HG03060 (cell line): ENCODE results near the gene RAB11FIP3.

Experiments
- ATAC-seq: cut with Tn5 transposase; IDR thresholded peaks from one replicate; pipeline ENCODE4 v1.9.1; 2021; ENCODE audit warnings: low read depth, moderate number of reproducible peaks; ENCODE audit not compliant: unreplicated experiment

Gene RAB11FIP3

DNA sequence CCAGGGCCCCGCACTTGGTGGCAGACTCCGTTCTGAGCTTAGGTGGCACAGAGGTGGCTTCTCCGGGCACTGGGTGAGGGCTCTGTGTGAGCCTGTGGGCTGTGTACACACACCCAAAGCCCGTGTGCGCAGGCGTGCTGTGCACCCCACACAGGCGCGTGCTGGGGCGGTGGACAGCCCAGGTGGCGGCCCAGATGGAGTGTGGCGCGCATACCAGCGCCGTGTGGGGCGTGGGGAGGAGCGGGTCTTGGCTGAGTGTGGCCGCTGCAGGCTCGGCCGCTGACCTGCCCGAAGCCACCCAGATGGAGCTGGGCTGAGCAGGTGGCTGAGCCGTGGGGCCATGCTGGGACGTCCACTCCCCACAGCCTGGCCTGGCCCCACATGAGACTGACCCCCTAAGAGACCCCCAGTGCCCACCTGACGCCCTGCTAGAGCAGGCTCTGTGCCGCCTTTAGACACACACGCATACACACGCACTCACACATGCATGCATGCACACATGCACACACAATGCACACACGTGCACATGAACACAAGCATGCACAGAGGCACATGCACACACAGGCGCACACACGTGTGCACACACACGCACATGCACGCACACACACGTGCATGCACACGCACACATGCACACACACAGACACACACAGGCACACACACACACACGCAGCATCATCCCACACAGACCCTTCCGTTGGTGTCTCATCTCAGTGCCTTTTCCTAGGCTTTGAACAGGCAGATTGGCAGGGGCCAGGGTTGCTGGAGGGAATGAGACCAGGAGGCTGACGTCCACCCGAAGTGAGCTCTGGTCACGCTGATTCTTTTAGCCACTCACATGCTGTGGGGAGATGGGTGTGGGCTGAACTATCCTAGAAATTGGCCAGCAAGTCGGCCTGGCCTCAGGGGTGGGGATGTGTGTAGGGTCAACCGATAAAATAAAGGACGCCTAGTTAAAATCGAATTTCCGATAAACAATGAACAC, 136.8 kb downstream of the RAB11FIP3 start:
- no peak for ATAC-seq

DNA sequence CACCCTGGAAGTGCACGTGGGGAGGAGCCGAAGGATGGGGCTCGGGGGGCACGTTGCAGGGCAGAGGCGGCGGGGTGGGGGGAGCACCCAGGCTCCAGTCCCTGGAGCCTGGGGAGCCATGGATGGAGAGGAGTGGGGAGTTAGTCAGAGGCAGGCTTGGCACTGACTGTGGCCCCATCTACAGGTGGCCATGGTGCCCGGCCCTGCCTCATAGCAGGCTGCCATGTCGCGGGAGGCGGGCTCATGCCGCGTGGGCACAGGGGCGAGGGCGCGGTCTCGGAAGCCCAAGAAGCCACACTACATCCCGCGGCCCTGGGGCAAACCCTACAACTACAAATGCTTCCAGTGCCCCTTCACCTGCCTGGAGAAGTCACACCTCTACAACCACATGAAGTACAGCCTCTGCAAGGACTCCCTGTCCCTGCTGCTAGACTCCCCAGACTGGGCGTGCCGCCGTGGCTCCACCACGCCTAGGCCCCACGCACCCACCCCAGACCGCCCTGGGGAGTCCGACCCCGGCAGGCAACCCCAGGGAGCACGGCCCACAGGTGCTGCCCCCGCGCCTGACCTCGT, 137.7 kb downstream of the RAB11FIP3 start:
- no peak for ATAC-seq

DNA sequence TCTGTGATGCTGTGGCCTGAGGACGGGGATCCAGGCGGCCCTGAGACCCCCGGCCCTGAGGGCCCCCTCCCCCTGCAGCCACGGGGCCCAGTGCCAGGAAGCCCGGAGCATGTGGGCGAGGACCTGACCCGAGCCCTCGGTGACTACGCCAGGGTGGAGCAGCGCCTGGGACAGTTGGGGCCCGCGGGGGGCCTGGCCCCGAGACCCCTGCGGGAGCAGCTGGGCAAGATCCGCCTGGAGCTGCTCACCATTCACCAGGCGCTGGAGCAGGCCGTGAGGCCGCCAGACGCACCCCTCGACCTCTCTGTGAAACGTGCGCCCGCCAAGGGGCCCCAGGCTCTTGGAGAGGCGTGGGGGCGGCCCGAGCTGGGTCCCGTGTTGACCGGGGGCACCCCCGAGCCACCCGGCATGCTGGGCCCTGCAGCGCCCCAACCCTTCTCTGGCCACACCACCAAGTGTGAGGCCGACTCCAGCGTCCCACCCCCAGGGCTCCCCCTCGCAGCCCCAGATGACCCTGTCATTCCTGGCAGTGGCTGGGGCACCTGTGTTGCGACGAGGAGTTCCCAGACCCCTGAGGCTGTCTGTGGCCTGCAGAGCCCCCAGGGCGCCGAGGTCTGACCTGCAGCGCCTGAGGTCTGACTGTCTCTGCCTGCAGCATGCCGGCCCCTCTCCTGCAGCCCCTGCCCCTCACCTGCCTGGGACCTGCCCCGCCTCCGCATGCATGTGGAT, 139.4 kb downstream of the RAB11FIP3 start:
- no peak for ATAC-seq

GRCh38 chr16:565419-566330, 140.2 kb downstream of the RAB11FIP3 start:
- ATAC-seq = no peak

GRCh38 chr16:566475-567372, 141.3 kb downstream of the RAB11FIP3 start, which contains the start of gene NHLRC4:
Gene NHLRC4, plus strand, starts transcription at chr16:567005. Its CDS starts 1,043 bp downstream, at chr16:568048.
- no peak for ATAC-seq

DNA sequence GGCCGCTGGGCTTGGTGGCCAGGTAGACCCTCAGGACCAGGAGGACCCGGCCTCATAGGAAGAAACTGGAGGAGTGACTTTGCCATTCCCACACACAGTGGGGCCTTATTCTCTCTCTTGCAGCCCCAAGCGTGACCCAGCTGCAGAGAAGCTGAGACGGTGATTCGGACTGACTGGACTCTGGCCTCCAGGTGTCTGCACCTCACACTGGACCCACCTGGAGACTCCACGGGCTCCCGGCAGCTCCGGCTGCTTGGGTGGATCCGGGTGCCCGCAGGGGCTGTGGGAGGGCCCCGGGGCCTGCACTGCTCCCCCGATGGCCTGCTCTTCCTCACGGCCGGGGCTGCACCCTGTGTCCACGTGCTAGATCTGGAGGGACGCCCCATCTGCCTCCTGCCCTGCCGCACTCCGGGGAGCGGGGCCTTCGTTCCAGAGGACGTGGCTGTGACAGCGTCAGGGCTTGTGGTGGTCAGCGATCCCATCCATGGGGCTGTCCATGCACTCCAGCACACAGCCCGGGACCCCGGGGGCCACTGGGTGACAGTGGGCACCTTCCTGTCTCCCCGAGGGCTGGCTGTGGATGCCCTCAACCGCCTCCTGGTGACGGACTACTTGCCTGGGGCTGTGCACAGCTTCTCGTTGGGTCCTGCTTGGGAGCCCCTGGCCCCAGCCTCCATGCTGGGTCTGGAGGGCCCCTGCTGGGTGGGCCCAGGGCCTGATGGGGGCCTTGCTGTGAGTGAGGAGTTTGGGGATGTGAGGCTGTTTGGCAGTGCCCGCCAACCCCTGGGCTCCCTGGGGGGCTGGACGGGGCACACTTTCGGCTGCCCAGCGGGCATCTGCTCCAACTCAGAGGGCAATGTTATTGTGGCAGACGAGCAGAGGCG, 142.2 kb downstream of the RAB11FIP3 start:
- ATAC-seq = no peak

- no peak for ATAC-seq
These were observed 143.2 kb downstream of the RAB11FIP3 start for GRCh38 chr16:568401-569258.

- no peak for ATAC-seq
These were observed 144.2 kb downstream of the RAB11FIP3 start, which contains the start of gene PIGQ for GRCh38 chr16:569445-570254. Gene PIGQ, plus strand, starts transcription at chr16:569968. Its CDS starts 4,107 bp downstream, at chr16:574075.
